A673 (cell line): ENCODE measurements around the gene CFAP61. TPM values are rescaled to one million over a fixed set of nuclear protein-coding genes. Genes with fewer than 3 reads are reported as not detected.

Source experiments
- BruUV-seq: library from RNA; stranded (reverse); fragments of 400-500 nt; replicated peaks from 2 replicates; lab custom pipeline; 2021; lab: Mats Ljungman, UMichigan
- CTCF ChIA-PET: fragments of 300-600 bp; sonication (Branson Sonifier 250); formaldehyde crosslinking; loops from one replicate; lab custom pipeline; 2022; ENCODE audit warnings: antibody characterized with exemption; lab: Charles Lee
- POLR2A ChIA-PET: fragments of 300-600 bp; sonication (Branson Sonifier 250); formaldehyde crosslinking; loops from one replicate; lab custom pipeline; 2022; ENCODE audit warnings: antibody characterized with exemption; ENCODE audit not compliant: low non-redundant PET; lab: Charles Lee
- DNase-seq: peaks from one replicate; pipeline ENCODE4 v3.0.0-alpha.2; 2015; ENCODE audit warnings: low spot score
- H3K27ac ChIP-seq: fragments of 200-600 bp; sonication (generic); 2 replicates; pipeline ENCODE4 v1.5.1; 2016; ENCODE audit warnings: mixed run types, low read depth, mild to moderate bottlenecking, mixed read lengths, antibody characterized with exemption, low read length; ENCODE audit not compliant: poor library complexity, severe bottlenecking
- H3K27me3 ChIP-seq: fragments of 200-600 bp; sonication (generic); replicated peaks from 2 replicates; pipeline ENCODE4 v1.6.1; 2017; ENCODE audit warnings: mixed run types, low read depth, mild to moderate bottlenecking, mixed read lengths, antibody characterized with exemption, low read length; ENCODE audit not compliant: insufficient read depth, poor library complexity
- H3K36me3 ChIP-seq: fragments of 200-600 bp; sonication (generic); 2 replicates; pipeline ENCODE4 v1.6.1; 2016; ENCODE audit warnings: mixed run types, mild to moderate bottlenecking, mixed read lengths, antibody characterized with exemption, low read length; ENCODE audit not compliant: insufficient read depth, poor library complexity, severe bottlenecking
- H3K4me1 ChIP-seq: fragments of 200-600 bp; sonication (generic); 2 replicates; pipeline ENCODE4 v1.6.1; 2017; ENCODE audit warnings: mixed run types, mild to moderate bottlenecking, mixed read lengths, antibody characterized with exemption, low read length; ENCODE audit not compliant: insufficient read depth, poor library complexity, severe bottlenecking
- H3K4me3 ChIP-seq: fragments of 200-600 bp; sonication (generic); 2 replicates; pipeline ENCODE4 v1.5.1; 2016; ENCODE audit warnings: low read depth, mixed run types, mild to moderate bottlenecking, mixed read lengths, low read length; ENCODE audit not compliant: poor library complexity, severe bottlenecking
- H3K9me3 ChIP-seq: fragments of 200-600 bp; sonication (generic); 2 replicates; pipeline ENCODE4 v1.6.1; 2016; ENCODE audit warnings: mixed run types, low read depth, mild to moderate bottlenecking, mixed read lengths, antibody characterized with exemption, low read length; ENCODE audit not compliant: poor library complexity, severe bottlenecking
- EZH2 ChIP-seq: fragments of 200-600 bp; sonication (generic); IDR thresholded peaks from 2 replicates; pipeline ENCODE4 v1.6.1; 2017; ENCODE audit warnings: borderline replicate concordance, low read depth, mild to moderate bottlenecking, mixed read lengths, antibody characterized with exemption, low read length; ENCODE audit not compliant: poor library complexity, severe bottlenecking
- intact Hi-C: fragments of 100-400 bp; cut with micrococcal nuclease; formaldehyde crosslinking; loops from one replicate; pipeline ENCODE4 v1.10.0; 2022; ENCODE audit not compliant: unreplicated experiment
- total RNA-seq: library from RNA; stranded (reverse); gene quantifications from 2 replicates; pipeline ENCODE4 v1.2.3, GENCODE V29; 2021
- TF ChIP-seq, protein P1 (sequence below): fragments of 300-800, 200-600 bp; sonication (generic); conservative IDR thresholded peaks from 2 replicates; pipeline ENCODE4 v1.5.1; 2017; ENCODE audit warnings: low read depth, mild to moderate bottlenecking, antibody characterized with exemption, low read length, moderate library complexity, mixed read lengths

Gene CFAP61
- total RNA-seq, 1 experiment from 2014 or later: not detected

DNA sequence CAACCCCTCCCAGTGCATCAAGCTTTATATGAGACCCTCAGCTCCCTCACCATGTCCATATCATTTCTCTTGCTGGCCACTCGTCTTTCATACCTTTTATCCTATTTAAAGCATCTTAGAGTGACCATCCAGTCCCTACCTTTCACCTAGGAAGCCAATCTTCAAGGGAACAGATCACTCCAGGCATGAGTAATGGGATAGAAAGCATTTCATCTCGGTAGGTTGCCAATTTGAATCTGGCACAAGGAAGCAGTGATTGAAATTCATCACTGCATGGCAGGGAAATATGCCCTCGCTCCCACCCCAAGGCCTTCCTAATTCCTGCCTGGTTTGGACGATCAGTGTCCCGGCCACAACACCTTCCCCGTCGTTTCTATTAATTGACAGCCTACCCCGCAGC is 150.4 kb downstream of the CFAP61 start:
- H3K36me3 ChIP-seq: no peaks in the 10 kb centered on the region
- no peak overlapping the region for H3K27ac ChIP-seq
- no peak overlapping the region for H3K4me3 ChIP-seq
- peaks cover 6% of the 10 kb centered on the region for H3K27me3 ChIP-seq
- no peaks in the 10 kb centered on the region for H3K4me1 ChIP-seq
- no peak for DNase-seq
- no peaks in the 10 kb centered on the region for H3K9me3 ChIP-seq
- ChIA-PET CTCF (no interaction called here), POLR2A (no interaction called here)
- TF ChIP-seq, protein P1, sequence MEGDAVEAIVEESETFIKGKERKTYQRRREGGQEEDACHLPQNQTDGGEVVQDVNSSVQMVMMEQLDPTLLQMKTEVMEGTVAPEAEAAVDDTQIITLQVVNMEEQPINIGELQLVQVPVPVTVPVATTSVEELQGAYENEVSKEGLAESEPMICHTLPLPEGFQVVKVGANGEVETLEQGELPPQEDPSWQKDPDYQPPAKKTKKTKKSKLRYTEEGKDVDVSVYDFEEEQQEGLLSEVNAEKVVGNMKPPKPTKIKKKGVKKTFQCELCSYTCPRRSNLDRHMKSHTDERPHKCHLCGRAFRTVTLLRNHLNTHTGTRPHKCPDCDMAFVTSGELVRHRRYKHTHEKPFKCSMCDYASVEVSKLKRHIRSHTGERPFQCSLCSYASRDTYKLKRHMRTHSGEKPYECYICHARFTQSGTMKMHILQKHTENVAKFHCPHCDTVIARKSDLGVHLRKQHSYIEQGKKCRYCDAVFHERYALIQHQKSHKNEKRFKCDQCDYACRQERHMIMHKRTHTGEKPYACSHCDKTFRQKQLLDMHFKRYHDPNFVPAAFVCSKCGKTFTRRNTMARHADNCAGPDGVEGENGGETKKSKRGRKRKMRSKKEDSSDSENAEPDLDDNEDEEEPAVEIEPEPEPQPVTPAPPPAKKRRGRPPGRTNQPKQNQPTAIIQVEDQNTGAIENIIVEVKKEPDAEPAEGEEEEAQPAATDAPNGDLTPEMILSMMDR: no peak
- no peak for TF ChIP-seq EZH2
- intact Hi-C loops: no loop called here
- BruUV-seq: no TSS peak

DNA sequence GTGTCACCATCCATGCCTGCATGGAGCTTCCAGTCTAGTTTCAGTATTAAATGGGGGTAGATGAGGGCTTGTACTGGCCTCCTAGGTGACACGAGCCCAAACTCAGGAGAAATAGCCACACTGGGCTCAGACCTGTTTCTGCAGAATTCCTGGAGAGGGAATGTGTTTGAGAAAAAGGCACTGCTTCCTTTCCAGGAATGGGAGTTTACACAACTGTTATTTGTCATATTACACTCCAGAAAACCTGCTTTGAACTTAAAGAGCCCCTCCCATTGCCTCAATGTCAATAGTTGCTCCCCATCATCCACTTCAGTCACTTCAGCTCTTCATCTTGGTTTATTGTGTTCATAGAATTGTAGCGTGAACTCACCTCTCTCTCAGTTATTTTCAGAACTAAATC is 151.5 kb downstream of the CFAP61 start:
- H3K4me1 ChIP-seq: no peaks in the 10 kb centered on the region
- peaks cover under 1% of the 10 kb centered on the region for H3K27me3 ChIP-seq
- H3K36me3 ChIP-seq: no peaks in the 10 kb centered on the region
- H3K9me3 ChIP-seq: no peaks in the 10 kb centered on the region
- CTCF ChIA-PET: no interaction called here
- no peak overlapping the region for H3K27ac ChIP-seq
- no peak for DNase-seq
- no TSS peak for BruUV-seq
- no peak for TF ChIP-seq EZH2
- TF ChIP-seq, protein P1: no peak
- POLR2A ChIA-PET: no interaction called here
- intact Hi-C loops: no loop called here
- H3K4me3 ChIP-seq: no peak overlapping the region

DNA sequence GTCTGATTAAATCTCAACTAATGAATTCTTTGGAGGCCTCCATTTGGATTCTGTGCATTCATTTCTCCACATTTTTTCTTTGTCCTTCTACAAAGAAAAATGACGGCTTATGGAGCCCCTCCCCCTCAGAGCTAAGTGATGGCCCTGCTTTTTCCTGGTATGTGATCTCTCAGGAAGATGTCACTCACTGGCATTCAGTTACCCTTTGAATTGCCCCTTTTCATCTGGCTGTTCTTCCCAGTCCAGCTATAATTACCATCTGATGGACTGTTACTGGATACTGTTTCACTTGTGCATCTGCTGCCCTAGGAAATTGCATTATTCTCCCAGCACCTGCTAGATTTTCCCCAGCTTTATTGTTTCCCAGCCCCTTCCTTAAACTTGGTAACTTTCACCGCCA is 151.9 kb downstream of the CFAP61 start:
- Histone ChIP-seq H3K36me3 (no peaks in the 10 kb centered on the region), H3K27me3 (no peaks in the 10 kb centered on the region), H3K4me1 (no peaks in the 10 kb centered on the region), H3K27ac (no peak overlapping the region), H3K4me3 (no peak overlapping the region), H3K9me3 (no peaks in the 10 kb centered on the region)
- TF ChIP-seq, protein P1: no peak
- no peak for TF ChIP-seq EZH2
- ChIA-PET POLR2A (no interaction called here), CTCF (no interaction called here)
- no peak for DNase-seq
- intact Hi-C loops: no loop called here
- BruUV-seq: no TSS peak
